OCI-LY1 (cell line): ENCODE measurements around the gene WDR13.
"Not testable (repeated sequence)": the region's sequence is repeated elsewhere in the genome, so short reads cannot be mapped to it uniquely, and the experiment has no call there.

ENCODE experiments used
- H2AFZ ChIP-seq: fragments of 200-600 bp; sonication (generic), shearing (Covaris generic); 2 replicates; pipeline ENCODE4 v1.6.0; 2014; ENCODE audit warnings: antibody characterized with exemption, mild to moderate bottlenecking, low read length
- H3F3A ChIP-seq: fragments of 200-600 bp; sonication (generic), shearing (Covaris generic); 2 replicates; pipeline ENCODE4 v1.6.0; 2014; ENCODE audit warnings: mild to moderate bottlenecking, antibody characterized with exemption, low read length, moderate library complexity; ENCODE audit not compliant: insufficient read depth
- H3K27ac ChIP-seq: fragments of 200-600 bp; sonication (generic); 2 replicates; pipeline ENCODE4 v1.5.1; 2014; ENCODE audit warnings: low read length, mixed run types, mild to moderate bottlenecking, low read depth; ENCODE audit not compliant: poor library complexity, severe bottlenecking
- H3K27me3 ChIP-seq: fragments of 200-600 bp; sonication (generic); 2 replicates; pipeline ENCODE4 v1.6.0; 2014; ENCODE audit warnings: antibody characterized with exemption, mild to moderate bottlenecking, low read length, moderate library complexity; ENCODE audit not compliant: insufficient read depth
- H3K36me3 ChIP-seq: fragments of 200-600 bp; sonication (generic); 2 replicates; pipeline ENCODE4 v1.6.1; 2014; ENCODE audit warnings: mild to moderate bottlenecking, antibody characterized with exemption, low read length, moderate library complexity, mixed read lengths; ENCODE audit not compliant: insufficient read depth
- H3K4me1 ChIP-seq: fragments of 200-600 bp; sonication (generic); 2 replicates; pipeline ENCODE4 v1.5.1; 2014; ENCODE audit warnings: mild to moderate bottlenecking, low read length, moderate library complexity; ENCODE audit not compliant: insufficient read depth, severe bottlenecking
- H3K4me2 ChIP-seq: fragments of 200-600 bp; sonication (generic), shearing (Covaris generic); 2 replicates; pipeline ENCODE4 v1.6.1; 2014; ENCODE audit warnings: low read length
- H3K4me3 ChIP-seq: fragments of 200-600 bp; sonication (generic); 2 replicates; pipeline ENCODE4 v1.5.1; 2014; ENCODE audit warnings: low read length, low read depth, mild to moderate bottlenecking, mixed read lengths; ENCODE audit not compliant: poor library complexity, severe bottlenecking
- H3K79me2 ChIP-seq: fragments of 200-600 bp; shearing (Covaris generic); 2 replicates; pipeline ENCODE4 v1.6.1; 2016; ENCODE audit warnings: mixed run types, low read length, mixed read lengths; ENCODE audit not compliant: insufficient read depth
- H3K9ac ChIP-seq: fragments of 200-600 bp; sonication (generic), shearing (Covaris generic); 2 replicates; pipeline ENCODE4 v1.6.1; 2014; ENCODE audit warnings: mild to moderate bottlenecking, low read length, mixed read lengths
- H3K9me2 ChIP-seq: fragments of 200-600 bp; sonication (generic), shearing (Covaris generic); 2 replicates; pipeline ENCODE4 v1.6.1; 2014; ENCODE audit warnings: low read depth, mild to moderate bottlenecking, low read length, mixed read lengths
- H3K9me3 ChIP-seq: fragments of 200-600 bp; shearing (Covaris generic); 2 replicates; pipeline ENCODE4 v1.6.1; 2014; ENCODE audit warnings: low read length, mixed read lengths
- H4K20me1 ChIP-seq: fragments of 200-600 bp; sonication (generic), shearing (Covaris generic); 2 replicates; pipeline ENCODE4 v1.6.0; 2016; ENCODE audit warnings: mild to moderate bottlenecking, low read length; ENCODE audit not compliant: insufficient read depth
- EZH2 ChIP-seq: fragments of 200-600 bp; sonication (generic), shearing (Covaris generic); IDR thresholded peaks from 2 replicates; pipeline ENCODE4 v1.8.0; 2017; ENCODE audit warnings: borderline replicate concordance, mixed run types, mild to moderate bottlenecking, antibody characterized with exemption, low read length, moderate library complexity, mixed read lengths
- TF ChIP-seq, protein P1 (sequence below): fragments of 200-600 bp; sonication (generic), shearing (Covaris generic); IDR thresholded peaks from 2 replicates; pipeline ENCODE4 v1.5.1; 2017; ENCODE audit warnings: mild to moderate bottlenecking, antibody characterized with exemption, low read length, moderate library complexity, mixed read lengths

The WDR13 gene

GRCh38 chrX:48645669-48646068 lies 48.4 kb downstream of the WDR13 start:
- H4K20me1 ChIP-seq = no peaks in the 10 kb centered on the region
- H3K9me2 ChIP-seq = no peaks in the 10 kb centered on the region
- TF ChIP-seq, protein P1, sequence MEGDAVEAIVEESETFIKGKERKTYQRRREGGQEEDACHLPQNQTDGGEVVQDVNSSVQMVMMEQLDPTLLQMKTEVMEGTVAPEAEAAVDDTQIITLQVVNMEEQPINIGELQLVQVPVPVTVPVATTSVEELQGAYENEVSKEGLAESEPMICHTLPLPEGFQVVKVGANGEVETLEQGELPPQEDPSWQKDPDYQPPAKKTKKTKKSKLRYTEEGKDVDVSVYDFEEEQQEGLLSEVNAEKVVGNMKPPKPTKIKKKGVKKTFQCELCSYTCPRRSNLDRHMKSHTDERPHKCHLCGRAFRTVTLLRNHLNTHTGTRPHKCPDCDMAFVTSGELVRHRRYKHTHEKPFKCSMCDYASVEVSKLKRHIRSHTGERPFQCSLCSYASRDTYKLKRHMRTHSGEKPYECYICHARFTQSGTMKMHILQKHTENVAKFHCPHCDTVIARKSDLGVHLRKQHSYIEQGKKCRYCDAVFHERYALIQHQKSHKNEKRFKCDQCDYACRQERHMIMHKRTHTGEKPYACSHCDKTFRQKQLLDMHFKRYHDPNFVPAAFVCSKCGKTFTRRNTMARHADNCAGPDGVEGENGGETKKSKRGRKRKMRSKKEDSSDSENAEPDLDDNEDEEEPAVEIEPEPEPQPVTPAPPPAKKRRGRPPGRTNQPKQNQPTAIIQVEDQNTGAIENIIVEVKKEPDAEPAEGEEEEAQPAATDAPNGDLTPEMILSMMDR = no peak
- TF ChIP-seq EZH2 = no peak
- H3K27ac ChIP-seq = no peak overlapping the region
- H3K4me2 ChIP-seq = no peak overlapping the region
- H3K79me2 ChIP-seq = no peaks in the 10 kb centered on the region
- H3K27me3 ChIP-seq = no peaks in the 10 kb centered on the region
- H3K36me3 ChIP-seq = no peaks in the 10 kb centered on the region
- no peak overlapping the region for H2AFZ ChIP-seq
- H3K9me3 ChIP-seq = no peaks in the 10 kb centered on the region
- no peaks in the 10 kb centered on the region for H3F3A ChIP-seq
- no peaks in the 10 kb centered on the region for H3K4me1 ChIP-seq
- H3K4me3 ChIP-seq = no peak overlapping the region
- H3K9ac ChIP-seq = no peak overlapping the region

DNA sequence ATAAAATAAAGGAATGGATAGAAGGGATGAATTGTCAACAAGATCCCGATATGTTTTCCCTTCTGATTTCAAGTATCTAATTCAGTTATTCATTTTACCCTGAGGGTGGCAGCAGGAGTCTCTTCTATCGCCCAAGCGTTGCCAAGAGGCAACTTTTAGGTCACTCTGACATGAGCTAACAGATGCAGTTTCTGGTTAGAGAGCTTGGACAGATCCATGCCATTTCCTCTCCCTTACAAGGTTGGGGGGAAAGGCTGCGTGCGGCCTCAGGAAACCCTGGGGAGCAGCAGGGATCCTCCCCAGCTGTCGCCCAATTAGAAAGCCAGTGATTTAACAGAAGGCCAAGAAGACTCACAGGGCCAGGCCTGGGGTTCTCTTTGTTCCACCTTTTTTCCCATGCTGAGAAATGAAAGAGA lies 51.1 kb downstream of the WDR13 start:
- no peak overlapping the region for H3K27ac ChIP-seq
- no peak overlapping the region for H3K4me2 ChIP-seq
- H2AFZ ChIP-seq = no peak overlapping the region
- H3K9me3 ChIP-seq = no peaks in the 10 kb centered on the region
- no peaks in the 10 kb centered on the region for H3K36me3 ChIP-seq
- no peak overlapping the region for H3K4me3 ChIP-seq
- no peaks in the 10 kb centered on the region for H3F3A ChIP-seq
- TF ChIP-seq, protein P1 = peak; percentile 38; the same call in 1 of the 2 replicates
- no peak for TF ChIP-seq EZH2
- H3K27me3 ChIP-seq = no peaks in the 10 kb centered on the region
- no peak overlapping the region for H3K9ac ChIP-seq
- H3K9me2 ChIP-seq = no peaks in the 10 kb centered on the region
- no peaks in the 10 kb centered on the region for H4K20me1 ChIP-seq
- H3K79me2 ChIP-seq = no peaks in the 10 kb centered on the region
- H3K4me1 ChIP-seq = no peaks in the 10 kb centered on the region

- TF ChIP-seq, protein P1 = no peak
- no peaks in the 10 kb centered on the region for H4K20me1 ChIP-seq
- no peak overlapping the region for H3K4me3 ChIP-seq
- H3K79me2 ChIP-seq = no peaks in the 10 kb centered on the region
- no peaks in the 10 kb centered on the region for H3K36me3 ChIP-seq
- no peaks in the 10 kb centered on the region for H3K9me2 ChIP-seq
- H3K9ac ChIP-seq = no peak overlapping the region
- no peak overlapping the region for H2AFZ ChIP-seq
- H3K4me2 ChIP-seq = no peak overlapping the region
- no peak overlapping the region for H3K27ac ChIP-seq
- no peaks in the 10 kb centered on the region for H3K9me3 ChIP-seq
- H3K4me1 ChIP-seq = no peaks in the 10 kb centered on the region
- H3K27me3 ChIP-seq = no peaks in the 10 kb centered on the region
- no peaks in the 10 kb centered on the region for H3F3A ChIP-seq
Observed at GRCh38 chrX:48649102-48649501, 51.8 kb downstream of the WDR13 start.

DNA sequence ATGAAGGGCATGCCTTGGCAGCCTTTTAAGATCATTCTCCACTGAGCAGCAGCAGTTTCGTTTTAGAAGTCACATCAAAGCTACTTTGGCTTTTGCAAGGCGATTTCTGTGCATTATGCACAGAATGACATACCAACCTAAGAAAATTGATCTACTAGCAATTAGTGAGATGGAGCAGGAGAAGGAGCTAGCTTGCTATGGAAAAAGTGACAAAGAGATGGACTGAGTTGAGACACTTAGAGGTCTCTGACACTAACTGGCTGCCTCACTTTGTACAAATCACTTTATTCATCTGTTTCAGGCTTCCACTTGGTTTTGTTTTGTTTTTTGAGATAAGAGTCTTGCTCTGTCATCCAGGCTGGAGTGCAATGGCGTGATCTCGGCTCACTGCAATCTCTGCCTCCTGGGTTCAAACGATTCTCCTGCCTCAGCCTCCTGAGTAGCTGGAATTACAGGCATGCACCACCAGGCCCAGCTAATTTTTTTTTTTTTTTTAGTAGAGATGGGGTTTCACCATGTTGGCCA lies 54.8 kb downstream of the WDR13 start:
- H3K9ac ChIP-seq, H3K27me3 ChIP-seq: not testable (repeated sequence)

DNA sequence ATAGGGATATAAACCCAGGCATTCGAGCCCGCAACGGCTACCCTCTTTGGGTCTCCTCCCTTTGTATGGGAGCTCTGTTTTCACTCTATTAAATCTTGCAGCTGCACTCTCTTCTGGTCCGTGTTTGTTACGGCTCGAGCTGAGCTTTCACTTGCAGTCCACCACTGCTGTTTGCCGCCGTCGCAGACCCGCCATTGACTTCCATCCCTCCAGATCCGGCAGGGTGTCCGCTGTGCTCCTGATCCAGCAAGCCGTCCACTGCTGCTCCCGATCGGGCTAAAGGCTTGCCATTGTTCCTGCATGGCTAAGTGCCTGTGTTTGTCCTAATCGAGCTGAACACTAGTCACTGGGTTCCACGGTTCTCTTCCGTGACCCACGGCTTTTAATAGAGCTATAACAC lies 57.5 kb downstream of the WDR13 start:
- H3K9me3 ChIP-seq, H3K4me3 ChIP-seq, H3F3A ChIP-seq: not testable (repeated sequence)

More for the DNA sequence above, 54.8 kb downstream of the WDR13 start:
- not testable (repeated sequence) for H3K36me3 ChIP-seq, H3K27ac ChIP-seq, H4K20me1 ChIP-seq, H3K4me2 ChIP-seq, H2AFZ ChIP-seq, H3F3A ChIP-seq, H3K9me2 ChIP-seq, H3K4me1 ChIP-seq, H3K9me3 ChIP-seq, H3K79me2 ChIP-seq, H3K4me3 ChIP-seq

More for the DNA sequence above, 57.5 kb downstream of the WDR13 start:
- not testable (repeated sequence) for H3K4me1 ChIP-seq, H4K20me1 ChIP-seq, H3K4me2 ChIP-seq, H3K36me3 ChIP-seq, H2AFZ ChIP-seq, H3K27me3 ChIP-seq, H3K27ac ChIP-seq, H3K9ac ChIP-seq, H3K9me2 ChIP-seq, H3K79me2 ChIP-seq
